ENCODE measurements around the gene GNG3. TPM values are rescaled to one million over a fixed set of nuclear protein-coding genes. Genes with fewer than 3 reads are reported as not detected.
"Not testable (repeated sequence)": the region's sequence is repeated elsewhere in the genome, so short reads cannot be mapped to it uniquely, and the experiment has no call there.

Gene GNG3
- polyA plus RNA-seq, 12 donors: 0.34 to 1.2 (median 0.70) TPM; not detected in 3

GRCh38 chr11:62716816-62717215, 9.3 kb downstream of the GNG3 start:
- DNase-seq: no peak

DNA sequence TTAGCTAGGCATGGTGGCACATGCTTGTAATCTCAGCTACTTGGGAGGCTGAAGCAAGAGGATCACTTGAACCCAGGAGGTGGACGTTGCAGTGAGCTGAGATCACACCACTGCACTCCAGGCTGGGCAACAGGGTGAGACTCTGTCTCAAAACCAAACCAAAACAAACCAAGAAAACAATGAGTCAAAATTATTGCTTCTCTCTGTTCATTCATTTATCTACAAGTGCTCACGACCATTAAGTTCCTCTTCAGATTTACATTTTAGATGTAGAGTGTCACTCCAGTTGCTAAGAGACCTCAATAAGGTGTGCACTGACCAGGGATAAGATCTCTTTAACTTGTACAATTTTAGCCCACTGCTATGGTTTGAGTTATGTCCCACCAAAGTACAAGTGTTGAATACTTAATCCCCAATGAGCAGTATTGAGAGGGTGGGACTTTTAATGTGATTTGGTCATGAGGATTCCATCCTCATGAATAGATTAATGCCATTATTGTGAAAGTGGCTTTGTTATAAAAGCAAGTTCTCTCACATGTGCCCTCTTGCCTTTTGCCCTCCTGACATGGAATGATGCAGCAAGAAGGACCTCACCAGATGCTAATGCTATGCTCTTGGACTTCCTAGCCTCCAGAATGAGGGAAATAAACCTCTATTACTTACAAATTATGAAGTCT, 12.0 kb downstream of the GNG3 start:
- no peak for DNase-seq

GRCh38 chr11:62721994-62722393, 14.5 kb downstream of the GNG3 start:
- no peak for DNase-seq

- DNase-seq: no peak
Measured at GRCh38 chr11:62724171-62724570, 16.7 kb downstream of the GNG3 start.

GRCh38 chr11:62725646-62726045, 18.2 kb downstream of the GNG3 start:
- DNase-seq: no peak

DNA sequence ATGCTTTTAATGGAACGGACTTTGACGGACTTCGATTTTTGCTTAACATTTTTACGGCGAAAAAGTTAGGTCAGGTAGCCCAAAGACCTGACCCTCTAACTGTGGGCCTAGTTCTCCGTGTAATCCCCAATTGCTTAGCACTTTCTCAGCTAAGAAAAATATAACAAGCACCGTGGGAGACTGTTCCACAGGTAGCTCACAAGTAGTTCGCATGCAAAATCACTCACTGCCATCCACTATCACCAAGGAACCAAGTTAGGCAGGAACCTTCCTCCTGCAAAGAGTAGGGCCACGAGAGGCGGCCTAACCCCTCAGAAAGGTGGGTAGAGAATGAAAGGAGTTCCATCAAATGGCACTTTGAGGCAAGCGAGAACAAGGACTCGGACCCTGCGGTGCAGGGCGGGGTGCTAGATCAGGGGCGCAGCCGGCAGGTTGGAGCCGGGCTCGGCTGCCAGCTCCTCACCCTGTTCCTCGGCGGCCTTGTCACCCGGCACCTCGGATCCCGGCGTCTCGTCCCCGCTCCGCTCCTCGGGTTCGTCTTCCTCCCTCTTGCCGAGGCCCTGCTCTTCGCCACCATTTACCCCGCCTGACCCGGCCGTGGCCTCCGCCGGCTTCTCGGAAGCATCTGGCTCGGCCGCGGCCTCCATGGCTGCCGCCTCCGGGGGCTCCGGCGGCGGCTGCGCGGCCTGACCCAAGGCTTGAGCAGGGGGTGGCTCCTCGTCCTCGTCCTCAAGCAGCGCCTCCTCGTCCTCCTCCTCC, 18.9 kb downstream of the GNG3 start:
- no peak for DNase-seq

- DNase-seq: no peak
Measured at GRCh38 chr11:62726915-62727164, 19.4 kb downstream of the GNG3 start.

DNA sequence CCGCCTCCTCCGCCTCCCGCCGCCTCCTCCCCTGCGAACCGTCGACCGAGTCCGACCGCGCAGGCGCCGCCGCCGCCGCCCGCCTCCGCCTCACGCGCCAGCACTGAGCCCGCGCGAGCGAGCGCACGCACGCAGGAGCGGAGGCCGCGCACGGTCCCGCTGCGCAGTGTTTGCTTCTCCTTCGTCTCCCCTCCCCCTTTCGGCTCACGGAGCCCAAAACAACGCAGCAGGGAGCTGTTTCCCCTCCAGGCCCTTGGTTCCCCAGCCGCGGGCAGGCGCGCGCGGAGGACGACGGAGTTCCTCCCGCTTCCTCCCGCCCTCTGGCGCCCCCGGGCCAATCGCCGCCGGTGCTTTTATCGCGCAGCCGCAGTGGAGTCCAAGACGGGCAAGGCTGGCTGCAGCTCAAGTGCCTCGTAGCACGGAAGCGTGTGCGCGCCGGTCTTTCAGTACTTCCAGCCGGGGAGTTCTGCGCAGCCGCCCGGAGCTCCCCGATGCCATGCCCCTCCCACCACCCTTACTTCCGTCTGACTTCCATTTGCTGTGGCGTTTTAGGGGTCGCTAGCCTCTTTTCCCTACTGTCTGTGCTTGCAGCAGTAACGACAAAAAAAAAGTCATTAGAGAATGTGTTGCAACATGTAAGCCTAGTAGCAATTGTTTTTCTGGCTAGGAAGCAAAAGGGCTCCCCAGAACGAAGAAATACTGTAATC, 19.8 kb downstream of the GNG3 start, which contains the start of gene HNRNPUL2:
Gene HNRNPUL2, minus strand, starts transcription at position 293 of the 707 bp plus-strand sequence. CDS start 301 bp downstream, outside the sequence.
- DNase-seq: peak; percentile 100

DNA sequence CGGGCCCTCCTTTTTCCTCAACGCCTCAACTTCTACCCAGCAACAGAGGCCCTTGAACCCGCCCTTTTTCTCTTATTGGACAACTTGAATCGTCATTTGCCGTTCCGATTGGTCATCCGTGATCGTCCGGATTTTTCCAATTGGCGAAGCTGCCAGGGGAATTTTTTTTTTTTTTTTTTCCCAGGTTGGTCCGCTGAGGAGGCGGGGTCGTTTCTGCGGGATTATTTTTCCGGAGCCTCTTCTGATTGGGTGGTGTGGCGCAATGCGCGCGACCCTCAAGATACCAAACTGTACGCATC, 20.3 kb downstream of the GNG3 start:
- DNase-seq: peak; percentile 97

DNA sequence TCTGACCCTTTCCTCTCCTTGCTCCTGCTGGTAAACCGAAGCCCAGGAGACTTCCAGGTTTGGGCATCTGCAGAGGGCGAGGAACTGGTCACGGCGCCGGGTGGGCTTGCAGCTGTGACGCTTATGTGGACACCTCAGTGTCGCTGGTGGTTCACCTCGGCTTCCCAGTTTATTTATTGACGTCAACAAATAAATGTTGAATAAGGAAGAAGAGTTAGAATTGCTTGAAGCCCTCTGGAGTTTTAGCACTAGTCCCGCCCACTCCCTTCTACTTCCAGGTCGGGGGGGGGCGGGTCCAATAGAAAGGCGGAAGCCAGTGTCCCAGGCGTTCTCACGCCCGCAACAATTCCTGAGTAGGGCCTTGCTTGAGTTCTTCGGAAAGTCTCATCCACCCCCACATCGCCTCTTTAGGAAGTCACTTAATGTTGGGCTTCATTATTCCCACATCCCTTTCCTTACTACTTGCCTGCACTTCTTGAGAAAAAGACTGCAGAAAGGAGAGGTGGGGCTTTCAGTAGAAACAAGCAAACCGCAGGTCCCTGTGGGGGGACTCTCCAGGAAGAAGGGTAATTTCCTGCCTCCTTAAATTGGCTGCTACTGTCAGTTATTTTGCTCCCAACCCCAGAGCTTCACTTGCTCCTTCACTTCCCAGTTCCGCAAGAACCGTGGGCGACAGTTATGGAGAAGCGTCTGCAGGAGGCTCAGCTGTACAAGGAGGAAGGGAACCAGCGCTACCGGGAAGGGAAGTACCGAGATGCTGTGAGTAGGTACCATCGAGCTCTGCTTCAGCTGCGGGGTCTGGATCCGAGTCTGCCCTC, 20.9 kb downstream of the GNG3 start, which contains the start of gene TTC9C:
Gene TTC9C, plus strand, starts transcription at position 316 of the 818 bp plus-strand sequence. Its CDS starts 363 bp downstream, at position 679.
- DNase-seq: peak; percentile 91

- DNase-seq: not testable (repeated sequence)
Measured at GRCh38 chr11:62730076-62730475, 22.6 kb downstream of the GNG3 start.

DNA sequence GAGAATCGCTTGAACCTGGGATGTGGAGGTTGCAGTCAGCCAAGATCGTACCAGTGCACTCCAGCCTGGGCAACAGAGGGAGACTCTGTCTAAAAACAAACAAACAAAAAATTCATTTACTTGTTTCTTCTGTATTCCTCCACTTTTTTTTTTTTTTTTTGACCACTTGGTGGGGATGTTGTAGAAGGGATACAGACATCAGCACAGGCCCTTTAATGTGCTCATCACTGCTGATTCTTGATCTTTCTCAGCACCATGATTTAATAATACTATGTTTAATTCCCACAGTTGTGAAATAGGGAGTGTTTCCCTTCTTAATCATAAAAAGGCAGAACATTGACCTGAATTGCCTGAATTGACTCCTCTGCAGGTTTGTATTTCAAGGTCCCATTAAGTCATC, 25.4 kb downstream of the GNG3 start:
- DNase-seq: no peak

- DNase-seq: no peak
Measured at GRCh38 chr11:62737196-62737595, 29.7 kb downstream of the GNG3 start.

DNA sequence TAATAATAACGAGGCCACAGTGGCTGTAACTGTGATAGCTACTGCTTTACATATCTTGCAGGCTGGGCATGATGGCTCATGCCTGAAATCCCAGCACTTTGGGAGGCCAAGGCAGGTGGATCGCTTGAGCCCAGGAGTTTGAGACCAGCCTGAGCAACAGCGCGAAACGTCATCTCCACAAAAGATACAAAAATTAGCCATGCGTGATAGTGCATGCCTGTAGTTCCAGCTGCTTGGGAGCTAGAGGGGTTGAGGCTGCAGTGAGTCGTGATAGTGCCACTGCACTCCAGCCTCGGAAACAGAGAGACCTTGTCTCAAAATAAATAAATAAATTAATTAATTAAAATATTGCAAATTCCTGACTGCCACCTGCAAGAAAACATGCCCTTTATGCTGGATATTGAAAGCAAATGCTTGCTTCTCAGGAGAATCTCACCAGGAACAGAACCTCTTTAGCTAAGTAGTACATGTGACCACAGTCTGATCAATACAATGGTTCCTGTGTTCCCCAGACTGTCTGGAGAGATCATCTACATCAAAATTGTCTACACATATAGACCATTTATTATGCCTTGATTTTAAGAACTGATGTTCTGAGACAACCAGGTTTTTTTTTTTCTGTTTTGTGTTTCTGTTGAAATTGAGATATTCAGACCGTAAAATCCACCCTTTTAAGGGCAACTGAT, 40.1 kb downstream of the GNG3 start:
- DNase-seq: no peak

GRCh38 chr11:62749931-62750330, 42.5 kb downstream of the GNG3 start:
- DNase-seq: not testable (repeated sequence)

GRCh38 chr11:62752177-62752785, 44.8 kb downstream of the GNG3 start:
- DNase-seq: no peak

DNA sequence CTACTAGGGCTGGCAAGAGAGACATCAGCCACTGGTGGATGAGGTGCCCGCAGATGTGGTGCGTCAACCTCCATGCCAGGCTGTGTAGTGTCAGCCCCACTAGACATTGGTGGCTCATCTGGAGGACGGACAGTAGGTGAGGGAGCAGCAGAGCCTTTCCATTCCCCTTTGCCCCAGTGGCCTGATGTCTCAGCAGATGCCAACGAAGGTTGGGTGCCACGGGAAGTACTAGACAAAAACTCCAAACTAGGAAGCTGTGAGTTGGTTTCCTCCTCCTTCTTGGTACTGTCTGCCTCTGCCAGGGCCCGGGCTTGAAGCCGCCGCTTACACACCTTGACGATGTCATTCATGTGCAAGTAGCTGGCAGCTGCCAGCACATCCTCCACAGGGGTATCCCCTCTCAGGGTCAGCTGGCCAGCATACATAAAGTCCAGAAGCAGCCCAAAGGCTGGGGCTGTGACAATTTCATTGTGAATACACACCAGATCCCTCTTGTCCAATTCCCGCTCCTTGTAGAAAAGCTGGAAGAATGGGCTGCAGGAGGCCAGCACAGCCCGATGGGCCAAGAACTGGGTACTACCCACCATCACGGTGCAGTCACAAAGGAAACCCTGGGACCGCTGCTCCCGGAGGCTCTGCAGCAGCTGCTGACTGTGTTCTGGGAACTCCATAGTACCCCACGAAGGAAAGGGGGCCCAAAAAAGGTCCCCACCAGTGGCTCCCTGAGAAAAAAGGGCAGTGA, 45.7 kb downstream of the GNG3 start:
- DNase-seq: no peak

GRCh38 chr11:62753736-62754603, 46.5 kb downstream of the GNG3 start, which contains the start of gene ZBTB3:
Gene ZBTB3 (minus strand): TSS chr11:62754160. CDS start chr11:62753664, 496 bp downstream.
- peak; percentile 98 for DNase-seq

DNA sequence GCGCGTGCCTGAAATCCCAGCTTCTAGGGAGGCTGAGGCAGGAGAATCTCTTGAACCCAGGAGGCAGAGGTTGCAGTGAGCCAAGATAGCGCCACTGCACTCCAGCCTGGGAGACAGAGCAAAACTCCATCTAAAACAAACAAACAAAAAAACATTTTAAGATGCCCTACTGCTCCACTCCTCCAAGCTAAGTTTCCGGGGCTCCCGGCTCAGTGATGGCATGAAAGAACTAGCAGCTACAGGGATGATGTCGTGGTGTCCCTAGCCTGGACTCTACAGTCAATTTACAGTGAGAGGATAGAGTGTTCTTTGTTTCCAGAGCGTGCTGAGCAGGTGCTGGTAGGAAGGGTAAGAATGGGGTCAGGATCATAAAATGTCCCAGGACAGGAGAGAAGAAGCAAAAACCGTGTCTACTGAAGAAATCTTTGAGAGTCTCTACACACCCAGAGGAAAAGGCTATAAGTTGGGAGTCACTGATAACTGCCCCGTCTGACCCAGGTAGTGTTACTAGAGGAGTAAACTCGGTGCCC, 47.7 kb downstream of the GNG3 start:
- no peak for DNase-seq

All from muscle of arm (tissue), 12 donors.